CMK (cell line): ENCODE data around the gene ARRDC5.
"Not testable (repeated sequence)": the region's sequence is repeated elsewhere in the genome, so short reads cannot be mapped to it uniquely, and the experiment has no call there.

Experiments
- DNase-seq: peaks from one replicate; pipeline ENCODE4 v3.0.0-alpha.2; 2010; ENCODE audit warnings: low read depth

ARRDC5 gene

DNA sequence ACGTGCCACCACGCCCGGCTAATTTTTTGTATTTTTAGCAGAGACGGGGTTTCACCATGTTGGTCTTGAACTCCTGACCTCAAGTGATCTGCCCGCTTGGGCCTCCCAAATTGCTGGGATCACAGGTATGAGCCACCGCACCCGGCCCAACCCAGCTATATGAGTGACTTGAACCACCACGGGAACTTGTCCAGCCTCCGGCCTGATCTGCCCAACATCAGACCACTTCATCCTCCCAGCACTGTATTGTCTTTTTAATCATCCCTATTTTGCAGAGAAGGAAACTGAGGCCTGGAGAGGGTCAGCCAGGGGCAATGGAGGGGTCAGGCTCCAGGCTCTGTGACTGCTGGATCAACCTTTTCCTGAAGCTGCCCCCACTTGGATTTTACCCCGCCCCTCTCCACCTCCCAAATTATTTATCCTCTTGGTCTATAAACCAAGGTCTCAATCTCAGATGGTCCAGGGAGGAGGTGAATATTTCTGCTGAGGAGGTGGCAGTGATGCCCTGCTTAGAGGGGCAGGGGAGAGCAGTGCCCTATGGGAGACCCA, 34.3 kb downstream of the ARRDC5 start:
- no peak for DNase-seq

DNA sequence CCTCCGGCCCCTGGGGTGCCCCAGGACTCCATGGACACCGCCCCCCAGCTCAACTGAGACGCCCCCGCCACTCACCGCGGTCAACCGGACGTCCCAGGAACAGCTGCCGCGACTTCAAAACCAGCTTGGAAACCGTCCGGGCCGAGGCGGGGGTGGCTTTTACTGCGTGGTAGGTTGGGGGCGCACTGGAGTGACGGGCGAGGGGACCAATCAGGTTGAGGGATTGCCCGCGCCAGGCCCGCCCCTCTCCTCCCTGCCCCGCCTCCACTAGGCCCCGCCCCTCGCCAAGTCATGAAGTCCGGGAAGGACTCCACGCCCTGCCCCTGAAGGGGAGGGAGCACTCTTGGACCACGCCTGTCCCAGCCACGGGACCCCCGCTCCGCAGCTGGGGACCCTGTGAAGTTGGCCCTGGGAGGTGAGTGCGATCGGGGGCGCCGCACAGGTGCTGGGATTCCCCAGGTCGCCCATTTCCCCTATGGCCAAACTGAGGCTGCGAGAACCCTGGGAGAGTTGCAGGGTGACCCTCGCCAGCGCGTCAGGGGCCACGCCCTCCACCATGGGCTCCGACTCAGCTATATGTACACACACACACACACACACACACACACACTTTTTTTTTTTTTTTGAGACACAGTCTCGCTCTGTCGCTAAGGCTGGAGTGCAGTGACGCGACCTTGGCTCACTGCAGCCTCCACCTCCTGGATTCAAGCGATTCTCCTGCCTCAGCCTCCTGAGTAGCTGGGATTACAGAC, 35.0 kb downstream of the ARRDC5 start, which contains the start of gene PLIN3:
PLIN3 (minus strand) TSS at position 134 of the 752 bp plus-strand sequence. CDS start 6,273 bp downstream, outside the sequence.
- peak; percentile 93 for DNase-seq

DNA sequence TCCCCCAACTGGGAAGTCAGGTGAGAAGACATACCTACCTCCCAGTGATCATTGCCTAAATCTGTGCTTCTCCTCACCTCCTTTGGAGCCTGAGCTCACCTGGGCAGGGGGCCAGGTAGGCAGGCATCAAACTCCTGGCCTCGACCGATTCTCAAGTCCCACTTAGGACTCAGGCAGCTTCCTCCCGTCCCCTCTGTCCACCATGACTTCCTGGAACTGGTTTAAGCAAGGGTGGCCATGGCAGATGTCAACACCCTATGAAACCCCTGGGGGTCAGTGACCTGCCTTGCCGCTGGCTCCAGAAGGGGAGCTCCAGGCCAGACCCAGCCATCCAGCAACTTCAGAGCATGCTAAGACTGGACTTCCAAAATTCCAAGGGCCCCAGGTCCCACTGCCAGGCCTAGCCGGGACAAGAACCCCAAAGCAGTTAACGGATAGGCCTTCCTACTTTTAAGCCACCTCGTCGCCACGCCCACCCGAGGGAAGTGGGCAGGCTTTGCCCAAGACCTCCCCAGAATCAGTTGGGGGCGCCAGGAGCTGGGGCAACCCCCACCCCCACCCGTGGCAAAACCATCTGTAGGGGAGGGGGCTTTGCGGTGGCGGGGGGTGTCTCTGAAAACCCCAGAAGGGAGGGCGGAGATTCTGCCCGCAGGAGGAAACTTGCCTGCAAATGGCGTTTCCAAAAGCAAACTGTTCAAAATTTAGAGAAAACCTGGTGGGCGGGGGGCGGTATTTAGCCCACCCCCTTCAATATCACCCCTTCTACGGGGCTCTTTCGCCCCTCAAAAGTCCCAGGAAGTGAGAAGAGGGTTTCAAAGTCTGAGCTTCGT, 35.9 kb downstream of the ARRDC5 start:
- DNase-seq: peak; percentile 78

DNA sequence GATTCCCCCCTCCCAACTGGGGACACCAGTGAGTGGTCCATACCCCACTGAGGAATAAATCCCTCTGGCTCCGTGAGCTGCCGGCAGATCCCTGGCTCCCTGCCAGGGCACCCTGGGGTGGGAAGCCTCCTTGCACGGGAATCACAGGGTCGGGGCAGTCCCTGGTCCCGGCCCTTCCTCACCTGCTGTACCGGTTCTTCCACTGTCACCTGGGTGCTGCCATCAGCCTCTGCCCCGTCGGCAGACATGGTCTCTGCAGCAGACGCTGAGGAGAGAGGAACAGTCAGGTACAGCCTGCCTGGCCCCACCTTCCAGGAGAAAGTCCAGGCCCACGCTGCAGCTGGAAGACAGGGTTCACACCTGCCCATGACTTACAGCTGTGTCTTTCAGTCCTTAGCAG, 41.5 kb downstream of the ARRDC5 start:
- no peak for DNase-seq

DNA sequence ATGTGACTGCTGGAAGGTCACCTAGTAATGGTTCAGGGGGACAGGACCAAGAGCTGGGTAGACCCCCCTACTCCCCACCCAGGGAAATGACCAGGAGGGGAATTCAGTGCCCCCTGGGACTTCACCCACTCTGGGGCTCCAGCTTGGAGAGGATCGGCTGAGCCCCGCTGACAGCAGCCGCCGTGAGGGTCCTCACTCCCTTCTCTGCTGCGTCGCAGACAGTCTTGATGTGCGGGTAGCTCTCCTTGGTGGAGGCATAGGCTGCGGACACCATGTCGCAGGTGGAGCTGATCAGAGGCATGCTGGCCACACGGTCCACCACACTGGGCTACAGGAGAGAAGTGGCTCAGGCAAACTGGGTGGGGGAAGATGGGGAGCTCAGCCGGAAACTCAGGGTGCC, 43.0 kb downstream of the ARRDC5 start:
- no peak for DNase-seq

DNA sequence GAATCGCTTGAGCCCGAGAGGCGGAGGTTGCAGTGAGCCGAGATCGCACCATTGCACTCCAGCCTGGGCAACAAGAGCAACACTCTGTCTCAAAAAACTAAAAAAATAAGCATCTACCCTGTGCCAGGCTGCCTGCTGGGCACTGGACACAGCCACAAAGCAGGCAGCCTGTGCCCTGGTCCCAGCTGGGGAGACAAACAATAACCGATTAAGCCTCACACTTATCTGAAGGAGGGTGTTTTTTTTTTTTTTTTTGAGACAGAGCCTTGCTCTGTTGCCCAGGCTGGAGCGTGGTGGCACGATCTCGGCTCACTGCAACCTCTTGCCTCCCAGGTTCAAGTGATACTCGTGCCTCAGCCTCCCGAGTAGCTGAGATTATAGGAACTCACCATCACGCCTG, 46.2 kb downstream of the ARRDC5 start:
- DNase-seq: not testable (repeated sequence)

DNA sequence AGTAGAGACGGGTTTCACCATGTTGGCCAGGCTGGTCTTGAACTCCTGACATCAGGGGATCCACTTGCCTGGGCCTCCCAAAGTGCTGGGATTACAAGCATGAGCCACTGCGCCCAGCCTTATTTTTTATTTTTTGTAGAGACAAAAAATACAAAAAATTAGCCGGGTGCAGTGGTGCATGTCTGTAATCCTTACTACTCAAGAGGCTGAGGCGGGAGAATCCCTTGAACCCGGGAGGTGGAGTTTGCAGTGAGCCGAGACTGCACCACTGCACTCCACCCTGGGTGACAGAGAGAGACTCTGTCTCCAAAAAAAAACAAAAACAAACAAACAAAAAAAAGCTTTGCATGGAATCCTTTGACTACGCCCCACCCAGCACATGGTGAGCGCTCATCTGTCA, 49.2 kb downstream of the ARRDC5 start:
- not testable (repeated sequence) for DNase-seq

DNA sequence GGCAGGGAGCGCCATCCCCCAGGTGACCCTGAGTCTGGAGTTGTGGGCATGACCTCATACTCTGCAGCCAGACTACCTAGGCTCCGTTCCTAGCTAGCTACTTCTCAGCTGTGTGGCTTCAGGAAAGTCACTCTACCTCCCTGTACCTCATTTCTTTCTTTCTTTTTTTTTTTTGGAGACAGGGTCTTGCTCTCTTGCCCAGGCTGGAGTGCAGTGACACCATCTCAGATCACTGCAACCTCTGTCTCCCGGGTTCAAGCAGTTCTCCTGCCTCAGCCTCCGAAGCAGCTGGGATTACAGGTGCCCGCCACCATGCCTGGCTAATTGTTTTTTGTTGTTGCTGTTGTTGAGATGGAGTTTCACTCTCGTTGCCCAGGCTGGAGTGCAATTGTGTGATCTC, 50.2 kb downstream of the ARRDC5 start:
- DNase-seq: no peak

DNA sequence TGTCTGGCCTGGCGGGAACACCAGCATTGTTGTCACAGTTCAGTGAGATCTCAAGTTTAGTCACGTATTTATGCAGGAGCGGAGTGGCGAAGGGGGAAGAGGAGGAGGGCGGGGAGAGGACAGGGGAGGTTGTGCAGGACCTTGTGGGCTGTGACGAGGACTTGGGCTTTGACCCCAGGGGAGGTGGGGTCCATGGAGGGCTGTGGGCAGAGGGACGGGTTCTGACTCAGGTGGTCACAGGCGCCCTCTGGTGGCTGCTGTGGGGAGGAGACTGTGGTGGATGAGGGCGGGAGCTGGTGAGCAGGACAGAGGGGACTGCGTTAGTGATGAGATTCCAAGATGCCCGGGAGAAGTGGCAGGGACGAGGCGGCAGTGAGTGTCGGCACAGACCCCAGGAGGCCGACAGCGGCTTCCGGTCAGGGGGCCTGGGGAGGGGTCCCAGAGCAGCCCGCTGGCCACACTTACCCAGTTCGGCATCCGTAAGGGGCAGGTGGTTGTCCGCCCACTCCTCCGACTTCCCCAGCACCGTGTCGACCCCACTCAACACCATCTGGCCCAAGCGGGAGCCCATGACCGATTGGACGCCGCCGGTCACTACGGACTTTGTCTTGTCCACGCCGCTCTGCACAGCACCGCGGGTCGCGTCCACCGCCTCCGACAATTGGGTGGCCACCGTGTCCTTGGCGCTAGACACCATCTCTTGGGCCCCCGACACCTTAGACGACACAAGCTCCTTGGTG, 51.0 kb downstream of the ARRDC5 start:
- peak; percentile 56 for DNase-seq

DNA sequence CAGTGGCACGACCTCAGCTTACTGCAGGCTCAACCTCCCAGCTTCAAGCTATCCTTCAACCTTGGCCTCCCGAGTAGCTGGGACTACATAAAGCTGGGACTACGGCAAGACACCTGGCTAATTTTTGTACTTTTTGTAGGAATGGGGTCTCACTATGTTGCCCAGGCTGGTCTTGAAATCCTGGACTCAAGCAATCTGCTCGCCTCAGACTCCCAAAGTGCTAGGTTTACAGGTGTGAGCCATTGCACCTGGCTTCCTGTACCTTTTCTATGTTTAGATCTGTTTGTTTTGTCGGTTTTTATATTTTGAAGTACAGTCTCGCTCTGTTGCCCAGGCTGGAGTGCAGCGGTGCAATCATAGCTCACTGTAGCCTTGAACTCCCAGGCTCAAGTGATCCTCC, 53.7 kb downstream of the ARRDC5 start:
- DNase-seq: no peak

DNA sequence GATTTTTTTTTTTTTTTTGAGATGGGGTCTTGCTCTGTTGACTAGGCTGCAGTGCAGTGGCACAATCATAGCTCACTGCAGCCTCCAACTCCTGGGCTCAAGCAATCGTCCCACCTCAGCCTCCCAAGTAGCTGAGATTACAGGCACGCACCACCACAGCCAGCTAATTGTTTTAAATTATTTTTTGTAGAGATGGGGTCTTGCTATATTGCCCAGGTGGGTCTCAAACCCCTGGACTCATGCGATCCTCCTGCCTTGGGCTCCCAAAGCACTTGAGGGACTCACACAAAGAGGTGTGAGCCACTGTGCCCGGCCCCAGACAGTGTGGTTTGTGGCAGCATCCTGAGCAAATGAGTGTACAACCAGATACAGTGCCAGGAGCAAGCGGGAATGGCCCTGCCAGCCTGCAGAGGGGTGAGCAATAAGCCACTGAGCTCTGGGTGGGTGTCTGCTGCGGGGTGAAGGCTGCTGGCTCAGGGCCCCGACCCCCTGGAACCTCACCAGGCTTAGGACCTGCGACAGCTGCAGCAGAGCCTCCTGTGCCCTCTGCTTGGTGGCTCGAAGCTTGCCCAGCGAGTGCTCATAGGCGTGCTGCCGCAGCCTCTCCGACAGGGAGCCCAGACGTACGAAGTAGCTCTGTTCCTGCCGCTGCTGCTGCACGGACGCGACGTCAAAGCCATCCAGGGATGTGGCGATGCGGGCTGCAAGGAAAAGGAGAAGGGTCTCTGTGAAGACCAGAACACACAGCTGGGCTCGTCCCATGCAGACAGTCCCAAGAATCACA, 55.3 kb downstream of the ARRDC5 start:
- DNase-seq: no peak

DNA sequence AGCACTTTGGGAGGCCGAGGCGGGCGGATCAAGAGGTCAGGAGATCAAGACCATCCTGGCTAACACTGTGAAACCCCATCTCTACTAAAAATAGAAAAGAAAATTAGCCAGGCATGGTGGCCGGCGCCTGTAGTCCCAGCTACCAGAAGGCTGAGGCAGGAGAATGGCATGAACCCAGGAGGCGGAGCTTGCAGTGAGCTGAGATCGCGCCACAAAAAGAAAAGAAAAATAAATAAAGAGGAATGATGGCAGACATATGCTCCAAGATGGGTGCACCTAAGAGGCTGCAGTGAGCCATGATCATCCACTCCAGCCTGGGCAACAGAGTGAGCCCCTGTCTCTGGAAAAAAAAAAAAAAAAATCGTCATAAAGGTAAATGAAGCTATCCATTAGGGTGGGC, 56.7 kb downstream of the ARRDC5 start:
- DNase-seq: not testable (repeated sequence)

DNA sequence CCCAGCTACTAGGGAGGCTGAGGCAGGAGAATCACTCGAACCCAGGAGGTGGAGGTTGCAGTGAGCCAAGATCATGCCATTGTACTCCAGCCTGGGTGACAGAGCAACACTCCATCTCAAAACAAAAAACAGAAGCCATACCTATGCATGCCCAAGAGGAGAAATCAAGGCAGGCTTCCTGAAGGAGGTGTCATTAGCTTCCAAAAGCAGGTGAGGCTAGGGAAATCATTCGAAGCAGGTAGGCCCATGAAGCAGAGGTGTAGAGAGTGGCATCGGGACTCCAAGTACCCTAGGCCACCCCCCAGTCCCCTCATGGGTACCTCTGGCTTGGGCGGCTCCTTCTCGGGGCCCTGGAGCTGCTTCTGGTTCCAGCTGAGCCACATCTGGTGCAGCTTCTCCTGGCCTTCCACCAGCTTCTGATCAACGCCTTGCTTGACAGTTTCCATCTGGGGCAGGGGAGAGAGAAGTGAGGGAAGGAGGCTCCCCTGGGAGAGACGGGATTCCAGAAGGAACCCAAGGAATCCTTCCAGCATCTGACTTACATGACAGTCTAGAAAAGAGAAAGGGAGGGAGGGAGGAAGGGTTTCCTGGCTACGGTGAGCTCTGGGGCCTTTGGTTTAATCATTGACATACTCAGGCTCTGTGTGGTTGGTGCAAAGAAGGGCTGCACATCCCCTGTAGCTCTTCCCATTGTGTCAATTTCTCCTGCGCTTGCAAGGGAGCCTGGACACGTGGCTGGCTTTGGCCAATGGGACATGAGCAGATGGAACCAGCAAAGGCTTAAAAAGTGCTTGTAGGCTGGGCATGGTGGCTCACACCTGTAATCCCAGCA, 58.1 kb downstream of the ARRDC5 start:
- no peak for DNase-seq

DNA sequence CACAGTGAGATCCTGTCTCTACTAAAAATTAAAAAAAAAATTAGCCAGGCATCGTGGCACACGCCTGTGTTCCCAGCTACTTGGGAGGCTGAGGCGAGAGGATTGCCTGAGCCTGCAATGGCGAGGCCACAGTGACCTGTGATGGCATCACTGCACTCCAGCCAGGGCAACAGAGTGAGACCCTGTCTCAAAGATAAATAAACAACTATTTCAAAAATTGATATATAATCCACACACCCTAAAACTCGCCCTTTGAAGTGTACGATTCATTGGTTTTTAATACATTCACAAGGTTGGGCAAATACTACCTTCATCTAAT, 59.1 kb downstream of the ARRDC5 start:
- DNase-seq: no peak
